SJCRH30 (cell line): ENCODE results near the gene CSTF1. TPM values are rescaled to one million over a fixed set of nuclear protein-coding genes. Genes with fewer than 3 reads are reported as not detected.

Experiments used
- total RNA-seq: library from RNA; depleted of rRNA; stranded (reverse); fragments of >200 nt; shearing (Covaris generic); gene quantifications from 2 replicates; pipeline ENCODE4 v1.2.3, GENCODE V29; 2014; rRNA removed

The CSTF1 gene
- total RNA-seq, 1 experiment from 2014 or later, result 167 TPM

Other genes with a start within 250 kb of the CSTF1 start
- gene MC3R, start 143.9 kb upstream of the CSTF1 start, total RNA-seq, result not detected in 2 replicates
- gene FAM210B, start 33.7 kb upstream of the CSTF1 start, total RNA-seq, result 106 and 110 TPM in 2 replicates
- 225 and 240 TPM in 2 replicates for gene AURKA, start 430 bp upstream of the CSTF1 start, total RNA-seq
- gene CASS4, start 19.6 kb downstream of the CSTF1 start, total RNA-seq, result 4.9 and 5.1 TPM in 2 replicates
- gene RTF2, start 76.0 kb downstream of the CSTF1 start, total RNA-seq, result 188 and 199 TPM in 2 replicates
- gene FAM209A, start 132.1 kb downstream of the CSTF1 start, total RNA-seq, result not detected in 2 replicates
- 0.20 TPM in 1 of 2 replicates, not detected in the other for gene FAM209B, start 140.6 kb downstream of the CSTF1 start, total RNA-seq
- gene TFAP2C, start 236.7 kb downstream of the CSTF1 start, total RNA-seq, result not detected in 2 replicates